Common myeloid progenitor, CD34-positive (primary cell): Measurements from ENCODE around the gene PHKB.

Experiments used
- CTCF ChIA-PET: fragments of 350-600 bp; sonication (Branson Sonifier 250); formaldehyde crosslinking; loops from one replicate; lab custom pipeline; 2021; ENCODE audit warnings: antibody characterized with exemption; lab: Charles Lee
- POLR2A ChIA-PET: fragments of 350-600 bp; sonication (Branson Sonifier 250); formaldehyde crosslinking; loops from one replicate; lab custom pipeline; 2021; ENCODE audit warnings: antibody characterized with exemption; lab: Charles Lee
- DNase-seq, 3 donors: peaks; one replicate each; pipeline versions ENCODE4 v3.0.0 to v3.0.0-alpha.2; 2013
- H3K27ac ChIP-seq, 2 experiments: 1 replicate in 1 of 2; 2 replicates in 1 of 2; pipeline ENCODE4 v1.7.0; 2013; ENCODE audit warnings: inconsistent platforms in 2 of 2, low read length in 2 of 2, mild to moderate bottlenecking in 2 of 2, low read depth in 1 of 2, moderate library complexity in 1 of 2; ENCODE audit not compliant: severe bottlenecking in 2 of 2, insufficient read depth in 1 of 2, poor library complexity in 1 of 2
- H3K27me3 ChIP-seq, 5 experiments: replicated peaks in 2 of 5; 1 replicate in 3 of 5; 2 replicates in 2 of 5; pipeline versions ENCODE4 v1.6.1 to v1.7.0; 2013; ENCODE audit warnings: low read length in 4 of 5, mild to moderate bottlenecking in 2 of 5, moderate library complexity in 2 of 5, inconsistent platforms in 1 of 5; ENCODE audit not compliant: insufficient read depth in 5 of 5, control insufficient read depth in 4 of 5
- H3K36me3 ChIP-seq, 4 experiments: 1 replicate in 2 of 4; 2 replicates in 2 of 4; pipeline versions ENCODE4 v1.6.1 to v1.7.0; 2013; ENCODE audit warnings: low read length in 3 of 4, control low read depth in 1 of 4, mild to moderate bottlenecking in 1 of 4; ENCODE audit not compliant: control insufficient read depth in 4 of 4, insufficient read depth in 4 of 4
- H3K4me1 ChIP-seq, 4 experiments: 1 replicate in 3 of 4; 2 replicates in 1 of 4; pipeline versions ENCODE4 v1.6.1 to v1.7.1; 2013; ENCODE audit warnings: low read length in 3 of 4, mild to moderate bottlenecking in 3 of 4, control low read depth in 1 of 4, inconsistent platforms in 1 of 4, moderate library complexity in 1 of 4; ENCODE audit not compliant: control insufficient read depth in 4 of 4, insufficient read depth in 4 of 4; ENCODE audit errors: control extremely low read depth in 1 of 4
- H3K4me3 ChIP-seq, 7 experiments: 1 replicate in 4 of 7; 2 replicates in 3 of 7; pipeline versions ENCODE4 v1.5.1 to v1.7.0; 2013; ENCODE audit warnings: mild to moderate bottlenecking in 7 of 7, low read length in 6 of 7, moderate library complexity in 6 of 7, inconsistent platforms in 2 of 7, low read depth in 2 of 7, control low read depth in 1 of 7; ENCODE audit not compliant: insufficient read depth in 4 of 7, control insufficient read depth in 1 of 7; ENCODE audit errors: extremely low read depth in 1 of 7
- H3K9me3 ChIP-seq, 5 experiments: 1 replicate in 4 of 5; 2 replicates in 1 of 5; pipeline versions ENCODE4 v1.6.1 to v1.7.1; 2013; ENCODE audit warnings: low read length in 4 of 5, mild to moderate bottlenecking in 2 of 5, inconsistent platforms in 1 of 5, low read depth in 1 of 5, moderate library complexity in 1 of 5; ENCODE audit not compliant: control insufficient read depth in 4 of 5, insufficient read depth in 2 of 5; ENCODE audit errors: control extremely low read depth in 1 of 5
- WGBS: methylation state at CpG from one replicate; pipeline ENCODE4 v1.1.5; 2013; ENCODE audit not compliant: insufficient coverage; 5-methylcytosine and 5-hydroxymethylcytosine counted together

Gene PHKB

DNA sequence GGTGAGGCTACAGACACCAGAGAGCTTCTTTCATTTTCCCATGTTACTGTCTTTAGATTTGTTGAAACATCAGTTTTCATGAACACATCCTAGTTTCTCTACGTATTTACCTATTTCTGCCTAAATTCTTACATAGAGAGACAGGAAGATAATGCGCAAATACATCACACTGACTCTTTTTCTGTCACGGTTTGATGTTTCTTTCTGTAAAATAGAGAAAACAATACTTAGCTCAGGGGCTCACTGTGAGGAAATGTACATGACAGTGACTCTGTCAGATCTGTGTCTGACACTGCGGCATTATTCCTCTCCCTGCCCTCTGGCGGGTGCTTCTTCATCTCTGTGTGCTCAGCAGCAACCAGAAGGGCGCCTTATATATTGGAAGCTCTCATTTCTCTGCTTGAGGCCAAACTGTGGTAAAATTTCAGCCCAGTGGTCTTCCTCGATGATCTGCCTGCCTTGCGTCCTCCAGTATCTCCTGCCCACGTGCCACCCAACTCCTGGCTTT, 264.1 kb downstream of the PHKB start:
- Histone ChIP-seq H3K4me3 (no peak overlapping the region), H3K27me3 (peaks cover 0 to 4% (median 0%) of the 10 kb centered on the region in 5 experiments), H3K36me3 (no peaks in the 10 kb centered on the region), H3K27ac (no peak overlapping the region), H3K4me1 (no peaks in the 10 kb centered on the region), H3K9me3 (peaks cover 0 to 2% (median 0%) of the 10 kb centered on the region in 5 experiments)
- ChIA-PET POLR2A (no interaction called here), CTCF (no interaction called here)
- DNase-seq = no peak
- 90% methylated on average over 9 of the region's 9 CpGs for WGBS

DNA sequence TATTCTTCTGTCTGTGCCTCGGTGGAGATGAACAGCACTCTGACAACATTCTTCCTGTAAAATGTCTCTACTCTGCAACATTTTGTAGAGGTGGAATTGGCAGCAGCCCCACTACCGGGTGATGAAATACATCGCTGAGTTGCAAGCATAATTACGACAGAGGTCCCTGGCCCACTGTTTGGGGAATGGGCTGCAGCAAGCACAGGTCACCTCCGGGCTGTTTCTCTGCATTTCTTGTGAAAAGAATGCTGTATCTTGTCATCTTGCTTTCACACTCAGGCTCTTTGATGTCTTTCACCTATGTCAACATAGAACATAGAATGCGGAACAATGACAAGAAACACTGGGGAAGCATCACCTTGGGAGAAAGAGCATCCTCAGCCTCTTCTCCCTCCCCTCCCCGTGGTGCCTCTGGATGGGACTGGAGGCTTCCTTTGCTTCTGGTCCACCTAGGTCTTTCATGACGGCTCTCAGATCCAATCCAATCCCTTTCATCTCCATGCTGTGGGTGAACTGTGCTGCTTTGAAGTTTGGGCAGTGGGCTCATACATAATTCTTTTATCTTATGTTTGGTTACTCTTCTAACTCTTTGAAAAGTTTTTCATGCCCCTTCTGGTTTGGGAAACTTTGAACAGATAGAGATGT, 265.0 kb downstream of the PHKB start:
- peaks cover 0 to 4% (median 0%) of the 10 kb centered on the region in 5 experiments for H3K27me3 ChIP-seq
- no peak overlapping the region for H3K4me3 ChIP-seq
- no peaks in the 10 kb centered on the region for H3K4me1 ChIP-seq
- ChIA-PET CTCF (no interaction called here), POLR2A (no interaction called here)
- H3K9me3 ChIP-seq = peaks cover 0 to 2% (median 0%) of the 10 kb centered on the region in 5 experiments
- H3K27ac ChIP-seq = no peak overlapping the region
- WGBS = 97% methylated on average over 8 of the region's 8 CpGs
- no peak for DNase-seq
- no peaks in the 10 kb centered on the region for H3K36me3 ChIP-seq

DNA sequence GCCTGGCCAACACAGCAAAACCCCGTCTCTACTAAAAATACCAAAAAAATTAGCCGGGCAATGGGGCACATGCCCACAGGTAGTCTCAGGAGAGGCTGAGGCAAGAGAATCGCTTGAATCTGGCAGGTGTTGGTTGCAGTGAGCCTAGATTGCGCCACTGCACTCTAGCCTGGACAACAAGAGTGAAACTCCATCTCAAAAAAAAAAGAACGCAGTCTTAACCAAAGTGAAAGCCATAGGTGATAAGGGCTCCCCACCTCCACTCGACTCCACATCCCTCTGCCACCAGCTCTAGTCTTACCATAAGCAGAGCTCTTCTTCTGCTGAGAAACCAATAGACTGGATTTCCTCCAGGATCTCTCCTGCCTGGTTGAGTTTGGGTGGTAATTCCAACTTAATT, 266.0 kb downstream of the PHKB start:
- Histone ChIP-seq H3K27ac (no peak overlapping the region), H3K9me3 (peaks cover 0 to 2% (median 0%) of the 10 kb centered on the region in 5 experiments), H3K36me3 (no peaks in the 10 kb centered on the region), H3K4me1 (no peaks in the 10 kb centered on the region), H3K27me3 (peaks cover 0 to 4% (median 0%) of the 10 kb centered on the region in 5 experiments), H3K4me3 (no peak overlapping the region)
- ChIA-PET POLR2A (no interaction called here), CTCF (no interaction called here)
- WGBS = 94% methylated on average over 3 of the region's 6 CpGs
- no peak for DNase-seq

DNA sequence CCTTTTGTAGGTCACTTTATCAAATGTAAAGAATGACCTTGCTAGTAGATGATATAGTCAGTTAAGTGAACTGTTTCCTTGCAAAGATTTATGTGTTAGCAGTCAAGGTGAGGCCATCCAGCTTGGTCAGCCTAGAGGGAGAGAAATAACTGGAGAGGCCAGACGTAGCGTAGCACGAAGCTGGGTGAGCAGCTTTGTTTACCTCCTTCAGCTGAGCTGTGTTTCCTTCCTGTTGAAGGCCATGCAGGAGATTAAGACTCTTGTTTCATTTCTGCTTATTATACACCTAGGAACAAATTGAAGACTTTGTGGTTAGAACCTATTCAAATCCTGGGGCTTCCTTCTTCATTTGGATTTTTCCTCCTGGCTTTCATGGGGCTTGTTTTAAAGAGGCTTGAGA, 267.1 kb downstream of the PHKB start:
- Histone ChIP-seq H3K9me3 (peaks cover 0 to 2% (median 0%) of the 10 kb centered on the region in 5 experiments), H3K36me3 (no peaks in the 10 kb centered on the region), H3K27ac (no peak overlapping the region), H3K4me1 (no peaks in the 10 kb centered on the region), H3K27me3 (peaks cover 0 to 4% (median 0%) of the 10 kb centered on the region in 5 experiments), H3K4me3 (no peak overlapping the region)
- DNase-seq = no peak
- POLR2A ChIA-PET = no interaction called here
- WGBS = no CpG with 5 or more reads among the region's 3 CpGs
- CTCF ChIA-PET = no interaction called here

DNA sequence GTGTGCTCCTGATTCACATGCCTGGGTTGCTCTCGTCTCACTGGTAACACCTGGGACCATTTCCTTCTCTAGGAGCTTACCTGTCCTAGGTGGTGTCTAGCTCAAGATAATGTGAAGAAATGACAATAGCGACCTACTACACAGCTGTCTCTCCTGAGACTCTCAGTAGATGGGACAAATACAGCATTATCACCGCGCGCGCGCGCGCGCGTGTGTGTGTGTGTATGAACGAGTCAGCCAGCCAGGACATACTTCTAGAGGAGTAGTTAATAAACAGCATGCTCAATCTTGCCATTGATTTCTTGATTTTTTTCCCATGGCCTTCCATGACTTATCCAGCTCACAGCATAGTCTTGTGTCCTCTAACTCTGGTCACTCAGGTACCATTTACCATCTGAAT, 268.6 kb downstream of the PHKB start:
- Histone ChIP-seq H3K4me1 (no peaks in the 10 kb centered on the region), H3K27me3 (peaks cover 0 to 2% (median 0%) of the 10 kb centered on the region in 5 experiments), H3K36me3 (no peaks in the 10 kb centered on the region), H3K4me3 (no peak overlapping the region), H3K27ac (no peak overlapping the region), H3K9me3 (peaks cover 0 to 2% (median 0%) of the 10 kb centered on the region in 5 experiments)
- CTCF ChIA-PET = no interaction called here
- DNase-seq = no peak
- WGBS = 97% methylated on average over 11 of the region's 12 CpGs
- POLR2A ChIA-PET = no interaction called here

DNA sequence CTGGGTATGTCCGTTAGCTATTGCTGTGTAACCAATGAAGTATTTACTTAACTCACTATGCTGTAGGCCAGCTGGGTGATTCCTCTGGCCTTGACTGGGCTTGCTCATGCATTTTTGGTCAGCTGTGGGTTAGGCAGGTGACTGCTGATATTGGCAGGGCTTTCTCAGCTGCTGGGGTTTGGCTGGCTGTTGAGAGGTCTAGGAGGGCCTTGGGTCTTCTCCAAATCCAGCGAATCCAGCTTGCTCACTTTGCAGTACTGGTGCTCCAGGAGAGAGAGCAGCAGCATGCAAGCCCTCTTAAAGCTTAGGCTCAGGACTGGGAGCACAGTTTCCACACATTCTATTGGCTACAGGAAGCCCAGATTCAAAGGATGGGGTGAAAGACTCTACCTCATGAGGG, 270.1 kb downstream of the PHKB start:
- no peak overlapping the region for H3K4me3 ChIP-seq
- H3K36me3 ChIP-seq = no peaks in the 10 kb centered on the region
- ChIA-PET CTCF (interaction anchor here (1.2 kb wide), 1 partner anchor 15 kb away, joined by 3 read pairs; no protein-coding TSS in a partner anchor), POLR2A (no interaction called here)
- no peak for DNase-seq
- no peak overlapping the region for H3K27ac ChIP-seq
- H3K27me3 ChIP-seq = no peaks in the 10 kb centered on the region
- no peaks in the 10 kb centered on the region for H3K4me1 ChIP-seq
- peaks cover 0 to 1% (median 0%) of the 10 kb centered on the region in 5 experiments for H3K9me3 ChIP-seq
- 88% methylated on average over 1 of the region's 2 CpGs for WGBS

DNA sequence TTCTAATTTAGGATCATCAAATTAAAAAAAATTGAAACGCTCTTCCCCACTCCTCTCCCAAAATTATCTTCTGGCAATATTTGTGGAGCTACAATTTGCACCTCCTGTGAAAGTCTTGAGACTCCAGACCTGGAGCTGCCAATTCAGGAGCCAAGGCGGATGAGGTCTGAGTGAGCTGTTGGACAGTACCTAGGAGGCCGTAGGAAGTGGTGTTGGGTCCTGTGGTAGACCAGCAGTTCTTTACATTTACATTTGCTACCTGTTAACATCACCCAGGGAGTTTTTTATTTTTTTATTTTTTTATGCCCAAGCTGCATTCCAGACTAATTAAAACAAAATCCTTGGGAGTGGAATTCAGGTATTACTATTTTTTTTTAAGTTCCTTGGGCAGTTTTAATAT, 271.0 kb downstream of the PHKB start:
- 100% methylated on average over 1 of the region's 3 CpGs for WGBS
- Histone ChIP-seq H3K27me3 (no peaks in the 10 kb centered on the region), H3K4me1 (no peaks in the 10 kb centered on the region), H3K9me3 (no peaks in the 10 kb centered on the region), H3K36me3 (no peaks in the 10 kb centered on the region), H3K27ac (no peak overlapping the region), H3K4me3 (no peak overlapping the region)
- POLR2A ChIA-PET = no interaction called here
- CTCF ChIA-PET = interaction anchor here (1.2 kb wide), 1 partner anchor 16 kb away, joined by 3 read pairs; no protein-coding TSS in a partner anchor
- DNase-seq = no peak
